Pons (tissue), 1 donor: Measurements from ENCODE around the gene COG1.

Experiments
- DNase-seq: peaks from one replicate; pipeline ENCODE4 v3.0.0-alpha.2; 2016; ENCODE audit warnings: low spot score

Gene COG1

GRCh38 chr17:73227379-73227778 lies 34.5 kb downstream of the COG1 start:
- DNase-seq: no peak

- DNase-seq: no peak
These were observed 35.1 kb downstream of the COG1 start for GRCh38 chr17:73227944-73228343.

- peak; percentile 73 for DNase-seq
These were observed 35.9 kb downstream of the COG1 start for GRCh38 chr17:73228748-73229236.

GRCh38 chr17:73230088-73230487 lies 37.2 kb downstream of the COG1 start:
- DNase-seq: no peak

- DNase-seq: no peak
These were observed 38.5 kb downstream of the COG1 start for GRCh38 chr17:73231395-73231794.

- peak; percentile 94 for DNase-seq
These were observed 39.2 kb downstream of the COG1 start for GRCh38 chr17:73231841-73232586.

- no peak for DNase-seq
These were observed 39.9 kb downstream of the COG1 start for GRCh38 chr17:73232587-73233373.

GRCh38 chr17:73234736-73235135 lies 41.9 kb downstream of the COG1 start:
- DNase-seq: no peak

- no peak for DNase-seq
These were observed 44.9 kb downstream of the COG1 start for GRCh38 chr17:73237714-73238113.

- DNase-seq: no peak
These were observed 47.7 kb downstream of the COG1 start for GRCh38 chr17:73240561-73240960.

GRCh38 chr17:73247726-73248125 lies 54.9 kb downstream of the COG1 start:
- DNase-seq: no peak

- no peak for DNase-seq
These were observed 55.7 kb downstream of the COG1 start for GRCh38 chr17:73248532-73248931.

GRCh38 chr17:73249700-73250099 lies 56.8 kb downstream of the COG1 start:
- DNase-seq: no peak

- no peak for DNase-seq
These were observed 58.2 kb downstream of the COG1 start for GRCh38 chr17:73250851-73251640.

- DNase-seq: no peak
These were observed 59.0 kb downstream of the COG1 start for GRCh38 chr17:73251871-73252270.

- peak; percentile 52 for DNase-seq
These were observed 62.9 kb downstream of the COG1 start for GRCh38 chr17:73255671-73256181.

- no peak for DNase-seq
These were observed 63.4 kb downstream of the COG1 start for GRCh38 chr17:73256220-73256619.

GRCh38 chr17:73257516-73257915 lies 64.7 kb downstream of the COG1 start:
- DNase-seq: no peak
